ENCODE measurements around the gene CYP2B6. TPM values are rescaled to one million over a fixed set of nuclear protein-coding genes. Genes with fewer than 3 reads are reported as not detected.
"Not testable (repeated sequence)": the region's sequence is repeated elsewhere in the genome, so short reads cannot be mapped to it uniquely, and the experiment has no call there.

CYP2B6 gene
- total and polyA plus RNA-seq, 2 donors (not counting 1 experiment from before 2014, with no cell fraction given): not detected

GRCh38 chr19:40966591-40966990 lies 24.5 kb upstream of the CYP2B6 start:
- H3K27me3 ChIP-seq (replicated peaks in 1 of 4; ENCODE audit: control extremely low read depth in 1 of 4, control insufficient read depth in 3 of 4, insufficient read depth in 4 of 4, low read length in 3 of 4); H3K27ac ChIP-seq (ENCODE audit: low read length in 2 of 2); H3K36me3 ChIP-seq (replicated peaks in 1 of 2; ENCODE audit: control extremely low read depth in 1 of 2, control insufficient read depth in 1 of 2, extremely low read depth in 1 of 2, insufficient read depth in 2 of 2, low read length in 1 of 2); H3K9ac ChIP-seq (ENCODE audit: low read length); H3K9me3 Mint-ChIP-seq (ENCODE audit: insufficient read depth); H3K4me1 Mint-ChIP-seq; DNase-seq; H4K20me1 ChIP-seq (ENCODE audit: control insufficient read depth, insufficient read depth, low read length, poor library complexity, severe bottlenecking); H3K9me3 ChIP-seq (ENCODE audit: control extremely low read depth in 1 of 3, control insufficient read depth in 2 of 3, insufficient read depth in 1 of 3, low read length in 2 of 3); H3K27ac Mint-ChIP-seq; H3K4me3 Mint-ChIP-seq; intact Hi-C loops (cut with micrococcal nuclease); CTCF ChIA-PET; H2AFZ ChIP-seq (ENCODE audit: insufficient read depth, low read depth, low read length, poor library complexity, severe bottlenecking); H3K79me2 ChIP-seq (ENCODE audit: control insufficient read depth, insufficient read depth, low read length); POLR2A ChIA-PET; H3K4me3 ChIP-seq (ENCODE audit: control extremely low read depth in 1 of 5, extremely low read depth in 1 of 5, insufficient read depth in 1 of 5, low read depth in 2 of 5, low read length in 4 of 5); H3K4me2 ChIP-seq (replicated peaks; ENCODE audit: low read depth, low read length, poor library complexity, severe bottlenecking); ATAC-seq (ENCODE audit: low read depth); H3K4me1 ChIP-seq (ENCODE audit: control insufficient read depth in 2 of 2, insufficient read depth in 2 of 2, low read length in 2 of 2): not testable (repeated sequence)
- WGBS (ENCODE audit: insufficient coverage): no CpG with 5 or more reads among the region's 25 CpGs
- H3K27me3 Mint-ChIP-seq: peaks cover 35% of the 10 kb centered on the region

DNA sequence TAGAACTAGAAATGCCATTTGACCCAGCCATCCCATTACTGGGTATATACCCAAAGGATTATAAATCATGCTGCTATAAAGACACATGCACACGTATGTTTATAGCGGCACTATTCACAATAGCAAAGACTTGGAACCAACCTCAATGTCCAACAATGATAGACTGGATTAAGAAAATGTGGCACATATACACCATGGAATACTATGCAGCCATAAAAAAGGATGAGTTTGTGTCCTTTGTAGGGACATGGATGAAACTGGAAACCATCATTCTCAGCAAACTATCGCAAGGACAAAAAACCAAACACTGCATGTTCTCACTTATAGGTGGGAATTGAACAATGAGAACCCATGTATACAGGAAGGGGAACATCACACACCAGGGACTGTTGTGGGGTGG lies 23.0 kb upstream of the CYP2B6 start:
- H3K4me1 Mint-ChIP-seq; H4K20me1 ChIP-seq (ENCODE audit: control insufficient read depth, insufficient read depth, low read length, poor library complexity, severe bottlenecking); H3K79me2 ChIP-seq (ENCODE audit: control insufficient read depth, insufficient read depth, low read length); H3K36me3 ChIP-seq (replicated peaks in 1 of 2; ENCODE audit: control extremely low read depth in 1 of 2, control insufficient read depth in 1 of 2, extremely low read depth in 1 of 2, insufficient read depth in 2 of 2, low read length in 1 of 2); ATAC-seq (ENCODE audit: low read depth); H3K9ac ChIP-seq (ENCODE audit: low read length); intact Hi-C loops (cut with micrococcal nuclease); H3K27me3 ChIP-seq (replicated peaks in 1 of 4; ENCODE audit: control extremely low read depth in 1 of 4, control insufficient read depth in 3 of 4, insufficient read depth in 4 of 4, low read length in 3 of 4); H3K4me3 ChIP-seq (ENCODE audit: control extremely low read depth in 1 of 5, extremely low read depth in 1 of 5, insufficient read depth in 1 of 5, low read depth in 2 of 5, low read length in 4 of 5); CTCF ChIA-PET; H3K9me3 Mint-ChIP-seq (ENCODE audit: insufficient read depth); H3K4me1 ChIP-seq (ENCODE audit: control insufficient read depth in 2 of 2, insufficient read depth in 2 of 2, low read length in 2 of 2); H3K27ac ChIP-seq (ENCODE audit: low read length in 2 of 2); H3K4me2 ChIP-seq (replicated peaks; ENCODE audit: low read depth, low read length, poor library complexity, severe bottlenecking); DNase-seq; H3K27ac Mint-ChIP-seq; H3K9me3 ChIP-seq (ENCODE audit: control extremely low read depth in 1 of 3, control insufficient read depth in 2 of 3, insufficient read depth in 1 of 3, low read length in 2 of 3); H2AFZ ChIP-seq (ENCODE audit: insufficient read depth, low read depth, low read length, poor library complexity, severe bottlenecking); POLR2A ChIA-PET; H3K4me3 Mint-ChIP-seq: not testable (repeated sequence)
- WGBS (ENCODE audit: insufficient coverage): no CpG with 5 or more reads among the region's 3 CpGs
- peaks cover 33% of the 10 kb centered on the region for H3K27me3 Mint-ChIP-seq

DNA sequence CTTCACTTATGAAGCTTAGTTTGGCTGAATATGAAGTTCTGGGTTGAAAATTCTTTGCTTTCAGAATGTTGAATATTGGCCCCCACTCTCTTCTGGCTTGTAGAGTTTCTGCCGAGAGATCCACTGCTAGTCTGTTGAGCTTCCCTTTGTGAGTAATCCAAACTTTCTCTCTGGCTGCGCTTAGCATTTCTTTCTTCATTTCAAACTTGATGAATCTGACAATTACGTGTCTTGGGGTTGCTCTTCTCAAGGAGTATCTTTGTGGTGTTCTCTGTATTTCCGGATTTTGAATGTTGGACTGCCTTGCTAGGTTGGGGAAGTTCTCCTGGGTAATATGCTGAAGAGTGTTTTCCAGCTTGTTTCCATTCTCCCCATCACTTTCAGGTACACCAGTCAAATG lies 21.4 kb upstream of the CYP2B6 start:
- POLR2A ChIA-PET; H3K9me3 ChIP-seq (ENCODE audit: control extremely low read depth in 1 of 3, control insufficient read depth in 2 of 3, insufficient read depth in 1 of 3, low read length in 2 of 3); H3K9me3 Mint-ChIP-seq (ENCODE audit: insufficient read depth); H3K4me3 Mint-ChIP-seq; ATAC-seq (ENCODE audit: low read depth); H4K20me1 ChIP-seq (ENCODE audit: control insufficient read depth, insufficient read depth, low read length, poor library complexity, severe bottlenecking); H3K4me2 ChIP-seq (replicated peaks; ENCODE audit: low read depth, low read length, poor library complexity, severe bottlenecking); H3K4me3 ChIP-seq (ENCODE audit: control extremely low read depth in 1 of 5, extremely low read depth in 1 of 5, insufficient read depth in 1 of 5, low read depth in 2 of 5, low read length in 4 of 5); H3K27me3 ChIP-seq (replicated peaks in 1 of 4; ENCODE audit: control extremely low read depth in 1 of 4, control insufficient read depth in 3 of 4, insufficient read depth in 4 of 4, low read length in 3 of 4); H3K9ac ChIP-seq (ENCODE audit: low read length); H3K4me1 Mint-ChIP-seq; H3K4me1 ChIP-seq (ENCODE audit: control insufficient read depth in 2 of 2, insufficient read depth in 2 of 2, low read length in 2 of 2); H3K79me2 ChIP-seq (ENCODE audit: control insufficient read depth, insufficient read depth, low read length); H3K36me3 ChIP-seq (replicated peaks in 1 of 2; ENCODE audit: control extremely low read depth in 1 of 2, control insufficient read depth in 1 of 2, extremely low read depth in 1 of 2, insufficient read depth in 2 of 2, low read length in 1 of 2); H3K27ac Mint-ChIP-seq; DNase-seq; H3K27ac ChIP-seq (ENCODE audit: low read length in 2 of 2); H2AFZ ChIP-seq (ENCODE audit: insufficient read depth, low read depth, low read length, poor library complexity, severe bottlenecking): not testable (repeated sequence)
- H3K27me3 Mint-ChIP-seq: peaks cover 30% of the 10 kb centered on the region
- CTCF ChIA-PET: interaction anchor here (0.9 to 1.5 kb wide), 3 partner anchors 11 to 339 kb away, joined by 3 read pairs; no protein-coding TSS in a partner anchor
- intact Hi-C loops (cut with micrococcal nuclease): loop anchor here (5.0 kb wide), 1 partner anchor 628 kb away; no protein-coding TSS in a partner anchor
- WGBS (ENCODE audit: insufficient coverage): 100% methylated on average over 3 of the region's 4 CpGs

DNA sequence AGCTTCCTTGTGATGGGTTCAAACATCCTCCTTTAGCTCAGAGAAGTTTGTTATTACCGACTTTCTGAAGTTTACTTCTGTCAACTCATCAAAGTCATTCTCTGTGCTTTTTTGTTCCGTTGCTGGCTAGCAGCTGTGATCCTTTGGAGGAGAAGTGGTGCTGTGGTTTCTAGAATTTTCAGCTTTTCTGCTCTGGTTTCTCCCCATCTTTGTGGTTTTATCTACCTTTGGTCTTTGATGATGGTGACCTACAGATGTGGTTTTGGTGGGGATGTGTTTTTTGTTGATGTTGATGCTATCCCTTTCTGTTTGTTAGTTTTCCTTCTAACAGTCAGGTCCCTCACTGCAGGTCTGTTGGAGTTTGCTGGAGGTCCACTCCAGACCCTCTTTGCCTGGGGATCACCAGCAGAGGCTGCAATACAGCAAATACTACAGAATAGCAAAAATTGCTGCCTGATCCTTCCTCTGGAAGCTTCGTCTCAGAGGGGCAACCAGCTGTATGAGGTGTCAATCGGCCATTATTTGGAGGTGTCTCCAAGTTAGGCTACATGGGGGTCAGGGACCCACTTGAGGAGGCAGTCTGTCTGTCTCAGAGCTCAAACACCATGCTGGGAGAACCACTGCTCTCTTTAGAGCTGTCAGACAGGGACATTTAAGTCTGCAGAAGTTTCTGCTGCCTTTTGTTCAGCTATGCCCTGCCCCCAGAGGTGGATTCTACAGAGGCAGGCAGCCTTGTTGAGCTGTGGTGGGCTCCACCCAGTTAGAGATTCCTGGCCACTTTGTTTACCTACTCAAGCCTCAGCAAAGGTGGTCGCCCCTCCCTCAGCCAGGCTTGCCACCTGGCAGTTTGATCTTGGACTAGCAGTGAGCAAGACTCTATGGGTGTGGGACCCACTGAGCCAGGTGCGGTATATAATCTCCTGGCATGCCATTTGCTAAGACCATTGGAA lies 20.4 kb upstream of the CYP2B6 start:
- H3K27ac ChIP-seq (ENCODE audit: low read length in 2 of 2); ATAC-seq (ENCODE audit: low read depth); H3K9me3 Mint-ChIP-seq (ENCODE audit: insufficient read depth); H3K4me2 ChIP-seq (replicated peaks; ENCODE audit: low read depth, low read length, poor library complexity, severe bottlenecking); H3K27ac Mint-ChIP-seq; H3K4me1 ChIP-seq (ENCODE audit: control insufficient read depth in 2 of 2, insufficient read depth in 2 of 2, low read length in 2 of 2); H3K4me3 ChIP-seq (ENCODE audit: control extremely low read depth in 1 of 5, extremely low read depth in 1 of 5, insufficient read depth in 1 of 5, low read depth in 2 of 5, low read length in 4 of 5); H2AFZ ChIP-seq (ENCODE audit: insufficient read depth, low read depth, low read length, poor library complexity, severe bottlenecking); H3K36me3 ChIP-seq (replicated peaks in 1 of 2; ENCODE audit: control extremely low read depth in 1 of 2, control insufficient read depth in 1 of 2, extremely low read depth in 1 of 2, insufficient read depth in 2 of 2, low read length in 1 of 2); H3K4me1 Mint-ChIP-seq; H3K9ac ChIP-seq (ENCODE audit: low read length); DNase-seq; H4K20me1 ChIP-seq (ENCODE audit: control insufficient read depth, insufficient read depth, low read length, poor library complexity, severe bottlenecking); H3K27me3 ChIP-seq (replicated peaks in 1 of 4; ENCODE audit: control extremely low read depth in 1 of 4, control insufficient read depth in 3 of 4, insufficient read depth in 4 of 4, low read length in 3 of 4); H3K4me3 Mint-ChIP-seq; H3K79me2 ChIP-seq (ENCODE audit: control insufficient read depth, insufficient read depth, low read length); H3K9me3 ChIP-seq (ENCODE audit: control extremely low read depth in 1 of 3, control insufficient read depth in 2 of 3, insufficient read depth in 1 of 3, low read length in 2 of 3): not testable (repeated sequence)
- WGBS (ENCODE audit: insufficient coverage): 81% methylated on average over 3 of the region's 6 CpGs
- peaks cover 31% of the 10 kb centered on the region for H3K27me3 Mint-ChIP-seq
- intact Hi-C loops (cut with micrococcal nuclease): loop anchor here (5.0 kb wide), 1 partner anchor 627 kb away; no protein-coding TSS in a partner anchor
- POLR2A ChIA-PET: interaction anchor here (0.6 kb wide), 1 partner anchor 316 kb away, joined by 15 read pairs; no protein-coding TSS in a partner anchor
- CTCF ChIA-PET: interaction anchor here (0.9 to 1.5 kb wide), 3 partner anchors 10 to 338 kb away, joined by 3 read pairs; no protein-coding TSS in a partner anchor

Data from B cell (primary cell).